HG03060 (cell line): ENCODE results near the gene IFT122.

ENCODE experiments used
- ATAC-seq: cut with Tn5 transposase; IDR thresholded peaks from one replicate; pipeline ENCODE4 v1.9.1; 2021; ENCODE audit warnings: low read depth, moderate number of reproducible peaks; ENCODE audit not compliant: unreplicated experiment

The IFT122 gene

GRCh38 chr3:129439226-129439816 lies 703 bp upstream of the IFT122 start:
- no peak for ATAC-seq

GRCh38 chr3:129440618-129441190 lies 680 bp downstream of the IFT122 start:
- ATAC-seq = no peak

- ATAC-seq = no peak
Measured at GRCh38 chr3:129441215-129441614, 1.2 kb downstream of the IFT122 start.

GRCh38 chr3:129441782-129442181 lies 1.8 kb downstream of the IFT122 start:
- ATAC-seq = no peak

GRCh38 chr3:129442486-129442885 lies 2.5 kb downstream of the IFT122 start:
- ATAC-seq = no peak

GRCh38 chr3:129442947-129443346 lies 2.9 kb downstream of the IFT122 start:
- ATAC-seq = no peak

- no peak for ATAC-seq
Measured at GRCh38 chr3:129445471-129445870, 5.4 kb downstream of the IFT122 start.

GRCh38 chr3:129446926-129447325 lies 6.9 kb downstream of the IFT122 start:
- ATAC-seq = no peak

- ATAC-seq = no peak
Measured at GRCh38 chr3:129448186-129448895, 8.3 kb downstream of the IFT122 start.

GRCh38 chr3:129449279-129450115 lies 9.5 kb downstream of the IFT122 start:
- ATAC-seq = no peak

- no peak for ATAC-seq
Measured at GRCh38 chr3:129453732-129454131, 13.7 kb downstream of the IFT122 start.

GRCh38 chr3:129460155-129460554 lies 20.1 kb downstream of the IFT122 start:
- ATAC-seq = no peak

GRCh38 chr3:129460572-129460971 lies 20.5 kb downstream of the IFT122 start:
- ATAC-seq = no peak

- ATAC-seq = no peak
Measured at GRCh38 chr3:129461022-129461421, 21.0 kb downstream of the IFT122 start.

GRCh38 chr3:129461461-129462146 lies 21.6 kb downstream of the IFT122 start:
- ATAC-seq = no peak

- ATAC-seq = no peak
Measured at GRCh38 chr3:129462361-129462968, 22.4 kb downstream of the IFT122 start.

GRCh38 chr3:129463094-129463493 lies 23.1 kb downstream of the IFT122 start:
- ATAC-seq = no peak

GRCh38 chr3:129463716-129464115 lies 23.7 kb downstream of the IFT122 start:
- ATAC-seq = no peak

GRCh38 chr3:129467932-129468331 lies 27.9 kb downstream of the IFT122 start:
- ATAC-seq = no peak

GRCh38 chr3:129469026-129469425 lies 29.0 kb downstream of the IFT122 start:
- no peak for ATAC-seq
